K562 (cell line): ENCODE measurements around the gene PRDX2. TPM values are rescaled to one million over a fixed set of nuclear protein-coding genes. Genes with fewer than 3 reads are reported as not detected.
A peak's percentile ranks its signal among the peaks of the same experiment; 100 is the strongest.

Source experiments
- ARID2 ChIP-seq: fragments of 450-650 bp; IDR thresholded peaks from 2 replicates; pipeline ENCODE4 v1.6.1; 2017; ENCODE audit warnings: antibody characterized with exemption, mild to moderate bottlenecking
- ATF4 ChIP-seq: fragments of 450-650 bp; formaldehyde crosslinking; IDR thresholded peaks from 2 replicates; pipeline ENCODE4 v1.4.0; 2022; ENCODE audit warnings: mild to moderate bottlenecking, moderate library complexity
- CC2D1A ChIP-seq: fragments of 450-650 bp; IDR thresholded peaks from 2 replicates; pipeline ENCODE4 v1.6.1; 2017; ENCODE audit warnings: mild to moderate bottlenecking
- ELF2 ChIP-seq: fragments of 250-450 bp; sonication (Bioruptor Pico); IDR thresholded peaks from 2 replicates; pipeline ENCODE4 v1.5.0; 2021; ENCODE audit warnings: mild to moderate bottlenecking
- ESRRA ChIP-seq: fragments of 450-650 bp; IDR thresholded peaks from 2 replicates; pipeline ENCODE4 v1.6.1; 2014; ENCODE audit warnings: low read depth, mild to moderate bottlenecking, moderate library complexity, borderline replicate concordance
- FOXJ2 ChIP-seq: fragments of 200-800 bp; sonication (Bioruptor generic); IDR thresholded peaks from 2 replicates; pipeline ENCODE4 v1.6.1; 2016; ENCODE audit warnings: missing genetic modification characterization, missing compliant biosample characterization
- GMEB1 ChIP-seq: fragments of 250-450 bp; sonication (Bioruptor Pico); IDR thresholded peaks from 2 replicates; pipeline ENCODE4 v1.4.0; 2020; ENCODE audit warnings: mild to moderate bottlenecking
- HSF4 ChIP-seq: fragments of 250-450 bp; sonication (Bioruptor Pico); IDR thresholded peaks from 2 replicates; pipeline ENCODE4 v2.1.2; 2022; ENCODE audit warnings: mild to moderate bottlenecking, moderate library complexity, borderline replicate concordance
- JUND ChIP-seq, 2 experiments: IDR thresholded peaks; 2 replicates in 1 of 2; 3 replicates in 1 of 2; pipeline ENCODE4 v1.6.1; 2011; ENCODE audit warnings: borderline replicate concordance in 2 of 2, low read depth in 2 of 2, low read length in 2 of 2, improper control_type of control experiment in 1 of 2, missing biosample characterization in 1 of 2, missing genetic modification characterization in 1 of 2, missing genetic modification reagents in 1 of 2
- LARP7 ChIP-seq: fragments of 450-650 bp; IDR thresholded peaks from 2 replicates; pipeline ENCODE4 v1.6.1; 2016
- LCOR ChIP-seq: sonication (generic); formaldehyde crosslinking; IDR thresholded peaks from 2 replicates; pipeline ENCODE4 v1.8.0; 2022; ENCODE audit warnings: mild to moderate bottlenecking, missing genetic modification reagents
- MAZ ChIP-seq, 2 experiments: fragments of 450-650 bp in 1 of 2; sonication (generic) in 1 of 2; formaldehyde crosslinking; IDR thresholded peaks in 1 of 2; conservative IDR thresholded peaks in 1 of 2; 2 replicates each; pipeline versions ENCODE4 v1.4.0 to v1.5.0; 2020; ENCODE audit warnings: mild to moderate bottlenecking in 1 of 2, missing genetic modification reagents in 1 of 2
- MEF2D ChIP-seq: conservative IDR thresholded peaks from 2 replicates; pipeline ENCODE4 v1.6.1; 2016; ENCODE audit warnings: low read depth, missing genetic modification characterization, missing compliant biosample characterization
- NEUROD1 ChIP-seq: fragments of 150-350 bp; IDR thresholded peaks from 2 replicates; pipeline ENCODE4 v1.6.1; 2014; ENCODE audit warnings: borderline replicate concordance, low read length, low read depth; ENCODE audit not compliant: partially characterized antibody
- POLR3G ChIP-seq: IDR thresholded peaks from 2 replicates; pipeline ENCODE4 v1.6.1; 2011; ENCODE audit not compliant: insufficient read length, insufficient replicate concordance; ENCODE audit errors: extremely low read depth
- RUNX1 ChIP-seq: sonication (generic); IDR thresholded peaks from 2 replicates; pipeline ENCODE4 v1.6.1; 2016; ENCODE audit warnings: antibody characterized with exemption, low read depth
- SFPQ ChIP-seq: fragments of 200-400 bp; formaldehyde crosslinking; IDR thresholded peaks from 2 replicates; pipeline ENCODE4 v1.6.1; 2017; ENCODE audit warnings: mild to moderate bottlenecking, low read depth, low read length, moderate library complexity
- SMAD4 ChIP-seq: fragments of 250-450 bp; sonication (Bioruptor Pico); conservative IDR thresholded peaks from 2 replicates; pipeline ENCODE4 v1.8.0; 2021; ENCODE audit warnings: inconsistent platforms, mild to moderate bottlenecking, moderate library complexity
- SP1 ChIP-seq: sonication (generic); formaldehyde crosslinking; IDR thresholded peaks from 2 replicates; pipeline ENCODE4 v1.8.1; 2022; ENCODE audit warnings: mild to moderate bottlenecking, missing genetic modification reagents
- TBL1XR1 ChIP-seq, 2 experiments: IDR thresholded peaks; 2 replicates each; pipeline ENCODE4 v1.6.1; 2012; ENCODE audit warnings: improper control_type of control experiment in 2 of 2, low read length in 2 of 2, mild to moderate bottlenecking in 1 of 2
- TCFL5 ChIP-seq: fragments of 250-450 bp; sonication (Bioruptor Pico); conservative IDR thresholded peaks from 2 replicates; pipeline ENCODE4 v1.6.1; 2021; ENCODE audit warnings: mild to moderate bottlenecking, moderate library complexity, matching md5 sums
- ZNF217 ChIP-seq: sonication (generic); formaldehyde crosslinking; IDR thresholded peaks from 2 replicates; pipeline ENCODE4 v1.8.0; 2022; ENCODE audit warnings: mild to moderate bottlenecking, missing genetic modification reagents
- ZNF696 ChIP-seq: fragments of 250-450 bp; sonication (Bioruptor Pico); conservative IDR thresholded peaks from 2 replicates; pipeline ENCODE4 v1.4.0; 2020; ENCODE audit warnings: mild to moderate bottlenecking, moderate library complexity
- polyA plus RNA-seq, 8 experiments: library from polyadenylated mRNA; depleted of rRNA in 4 of 8; stranded (reverse) in 5 of 8; unstranded in 3 of 8; fragments of >200 nt; fragmentation: Nextera tagmentation in 2 of 8; fragmentation: Illumina TruSeq in 1 of 8; extraction: Ambion mirVana in 2 of 8; extraction: Trizol in 1 of 8; gene quantifications; 2 replicates each; pipeline versions ENCODE4 v1.2.1 to v1.2.3, GENCODE V29; 2011 to 2014; ENCODE audit warnings: inconsistent platforms in 1 of 8, missing spikeins in 1 of 8
- total RNA-seq, 7 experiments: library from RNA; depleted of rRNA in 6 of 7; stranded (reverse); fragments of >200 nt in 6 of 7; fragmentation: Illumina TruSeq in 2 of 7; extraction: Trizol in 2 of 7; gene quantifications; 2 replicates each; pipeline versions ENCODE4 v1.2.1 to v1.2.3, GENCODE V29; 2011 to 2021; ENCODE audit warnings: low replicate concordance in 1 of 7

PRDX2 gene
- total and polyA plus RNA-seq, 9 of the 15 experiments (the other 6 are each of a cell fraction or from before 2014, with no cell fraction given), result 206 to 1,183 (median 415) TPM

GRCh38 chr19:12796146-12797071, 5.2 kb downstream of the PRDX2 start (continued):
- TF ChIP-seq JUND (IDR thresholded peaks at IDR 0.05; ENCODE audit: borderline replicate concordance, low read depth, low read length) (peak; percentile 41), JUND (tag; IDR thresholded peaks at IDR 0.05; ENCODE audit: borderline replicate concordance, low read depth, low read length) (no peak; the same call in 2 of the 3 replicates), ZNF696 (CRISPR knock-in tag) (0 out of 2 replicates have a peak, but pooled peaks have one; percentile 30), LCOR (CRISPR knock-in tag) (0 out of 2 replicates have a peak, but pooled peaks have one; percentile 42), ZNF217 (no peak), ATF4 (0 out of 2 replicates have a peak, but pooled peaks have one; percentile 39), FOXJ2 (no peak), NEUROD1 (peak; percentile 37), POLR3G (no peak), SMAD4 (CRISPR knock-in tag) (peak; percentile 35; the same call in 1 of the 2 replicates), SP1 (CRISPR knock-in tag) (peak; percentile 17; the same call in 1 of the 2 replicates), GMEB1 (CRISPR knock-in tag) (no peak), TBL1XR1 (IDR thresholded peaks at IDR 0.05; ENCODE audit: low read length in 2 of 2) (0 out of 4 replicates have a peak, but pooled peaks of 1 of the 2 experiments have one; percentile 8), MAZ (CRISPR knock-in tag; conservative IDR thresholded peaks at IDR 0.05 in 1 of 2, IDR thresholded peaks at IDR 0.05 in 1 of 2) (peak; percentile 65 to 74; a peak in 3 of 4 replicates), HSF4 (CRISPR knock-in tag) (no peak), ARID2 (peak; percentile 92), CC2D1A (peak; percentile 85), RUNX1 (peak; percentile 46; the same call in 1 of the 2 replicates), MEF2D (tag) (no peak), SFPQ (no peak), ELF2 (0 out of 2 replicates have a peak, but pooled peaks have one; percentile 36), ESRRA (0 out of 2 replicates have a peak, but pooled peaks have one; percentile 8), LARP7 (no peak), TCFL5 (no peak)
